T-helper 22 cell (primary cell): ENCODE results near the gene TAF3.

Source experiments
- DNase-seq: peaks from one replicate; pipeline ENCODE4 v3.0.0-alpha.2; 2020; ENCODE audit warnings: low read depth

Gene TAF3

GRCh38 chr10:7933757-7934156 is 115.5 kb downstream of the TAF3 start:
- DNase-seq = no peak

GRCh38 chr10:7937315-7937945 is 119.1 kb downstream of the TAF3 start:
- no peak for DNase-seq

GRCh38 chr10:7941576-7941975 is 123.3 kb downstream of the TAF3 start:
- no peak for DNase-seq

GRCh38 chr10:7942316-7942715 is 124.0 kb downstream of the TAF3 start:
- DNase-seq = no peak

GRCh38 chr10:7942859-7943258 is 124.6 kb downstream of the TAF3 start:
- no peak for DNase-seq

GRCh38 chr10:7944215-7944480 is 125.8 kb downstream of the TAF3 start:
- DNase-seq = no peak

- DNase-seq = no peak
These were observed 126.2 kb downstream of the TAF3 start for GRCh38 chr10:7944537-7944936.

- no peak for DNase-seq
These were observed 126.7 kb downstream of the TAF3 start for GRCh38 chr10:7945034-7945433.

GRCh38 chr10:7945469-7946187 is 127.3 kb downstream of the TAF3 start:
- DNase-seq = no peak

- no peak for DNase-seq
These were observed 130.2 kb downstream of the TAF3 start for GRCh38 chr10:7948371-7949000.

GRCh38 chr10:7950981-7951847 is 132.9 kb downstream of the TAF3 start:
- no peak for DNase-seq

- no peak for DNase-seq
These were observed 134.0 kb downstream of the TAF3 start for GRCh38 chr10:7952266-7952665.

- no peak for DNase-seq
These were observed 135.1 kb downstream of the TAF3 start for GRCh38 chr10:7953447-7953846.

GRCh38 chr10:7955446-7955845 is 137.1 kb downstream of the TAF3 start:
- no peak for DNase-seq

GRCh38 chr10:7956508-7956907 is 138.2 kb downstream of the TAF3 start:
- no peak for DNase-seq

- no peak for DNase-seq
These were observed 139.3 kb downstream of the TAF3 start for GRCh38 chr10:7957591-7957990.

- DNase-seq = no peak
These were observed 140.1 kb downstream of the TAF3 start for GRCh38 chr10:7958442-7958841.

GRCh38 chr10:7960108-7960507 is 141.8 kb downstream of the TAF3 start:
- DNase-seq = no peak

- no peak for DNase-seq
These were observed 144.3 kb downstream of the TAF3 start for GRCh38 chr10:7962592-7962991.

GRCh38 chr10:7965457-7965856 is 147.2 kb downstream of the TAF3 start:
- no peak for DNase-seq

- no peak for DNase-seq
These were observed 148.7 kb downstream of the TAF3 start for GRCh38 chr10:7967035-7967434.

- DNase-seq = no peak
These were observed 150.3 kb downstream of the TAF3 start for GRCh38 chr10:7968510-7969112.
